Kidney epithelial cell (primary cell): Measurements from ENCODE around the gene SYNJ1. TPM values are rescaled to one million over a fixed set of nuclear protein-coding genes. Genes with fewer than 3 reads are reported as not detected.
A peak's percentile ranks its signal among the peaks of the same experiment; 100 is the strongest.
"Not testable (repeated sequence)": the region's sequence is repeated elsewhere in the genome, so short reads cannot be mapped to it uniquely, and the experiment has no call there.

Experiments used
- DNase-seq: peaks from one replicate; pipeline ENCODE4 v3.0.0-alpha.2; 2010; ENCODE audit warnings: low read depth
- H3K27me3 ChIP-seq: 2 replicates; pipeline ENCODE4 v1.6.0; 2011; ENCODE audit warnings: low read length; ENCODE audit not compliant: control insufficient read depth, insufficient read depth
- H3K36me3 ChIP-seq: 2 replicates; pipeline ENCODE4 v1.5.1; 2011; ENCODE audit warnings: low read length; ENCODE audit not compliant: control insufficient read depth, insufficient read depth
- H3K4me3 ChIP-seq: 2 replicates; pipeline ENCODE4 v1.5.1; 2011; ENCODE audit warnings: low read depth, mild to moderate bottlenecking, control low read depth, low read length
- total RNA-seq: library from RNA; depleted of rRNA; stranded (reverse); fragments of >200 nt; gene quantifications from 2 replicates; pipeline ENCODE4 v1.2.3, GENCODE V29; 2015
- TF ChIP-seq, protein P1 (sequence below): IDR thresholded peaks from 2 replicates; pipeline ENCODE4 v1.5.1; 2011; ENCODE audit warnings: mild to moderate bottlenecking, moderate library complexity, low read length, control low read depth, inconsistent platforms; ENCODE audit not compliant: insufficient read depth, poor library complexity, severe bottlenecking

The SYNJ1 gene
- total RNA-seq, 1 donor from 2014 or later: 3.5 TPM

- DNase-seq: no peak
- Histone ChIP-seq H3K36me3 (no peaks in the 10 kb centered on the region), H3K27me3 (no peaks in the 10 kb centered on the region), H3K4me3 (no peak overlapping the region)
- TF ChIP-seq, protein P1, sequence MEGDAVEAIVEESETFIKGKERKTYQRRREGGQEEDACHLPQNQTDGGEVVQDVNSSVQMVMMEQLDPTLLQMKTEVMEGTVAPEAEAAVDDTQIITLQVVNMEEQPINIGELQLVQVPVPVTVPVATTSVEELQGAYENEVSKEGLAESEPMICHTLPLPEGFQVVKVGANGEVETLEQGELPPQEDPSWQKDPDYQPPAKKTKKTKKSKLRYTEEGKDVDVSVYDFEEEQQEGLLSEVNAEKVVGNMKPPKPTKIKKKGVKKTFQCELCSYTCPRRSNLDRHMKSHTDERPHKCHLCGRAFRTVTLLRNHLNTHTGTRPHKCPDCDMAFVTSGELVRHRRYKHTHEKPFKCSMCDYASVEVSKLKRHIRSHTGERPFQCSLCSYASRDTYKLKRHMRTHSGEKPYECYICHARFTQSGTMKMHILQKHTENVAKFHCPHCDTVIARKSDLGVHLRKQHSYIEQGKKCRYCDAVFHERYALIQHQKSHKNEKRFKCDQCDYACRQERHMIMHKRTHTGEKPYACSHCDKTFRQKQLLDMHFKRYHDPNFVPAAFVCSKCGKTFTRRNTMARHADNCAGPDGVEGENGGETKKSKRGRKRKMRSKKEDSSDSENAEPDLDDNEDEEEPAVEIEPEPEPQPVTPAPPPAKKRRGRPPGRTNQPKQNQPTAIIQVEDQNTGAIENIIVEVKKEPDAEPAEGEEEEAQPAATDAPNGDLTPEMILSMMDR: no peak
Observed at GRCh38 chr21:32674038-32674437, 53.8 kb downstream of the SYNJ1 start.

- no peaks in the 10 kb centered on the region for H3K36me3 ChIP-seq
- no peaks in the 10 kb centered on the region for H3K27me3 ChIP-seq
- TF ChIP-seq, protein P1: no peak
- no peak for DNase-seq
- no peak overlapping the region for H3K4me3 ChIP-seq
Observed at GRCh38 chr21:32666258-32666657, 61.6 kb downstream of the SYNJ1 start.

DNA sequence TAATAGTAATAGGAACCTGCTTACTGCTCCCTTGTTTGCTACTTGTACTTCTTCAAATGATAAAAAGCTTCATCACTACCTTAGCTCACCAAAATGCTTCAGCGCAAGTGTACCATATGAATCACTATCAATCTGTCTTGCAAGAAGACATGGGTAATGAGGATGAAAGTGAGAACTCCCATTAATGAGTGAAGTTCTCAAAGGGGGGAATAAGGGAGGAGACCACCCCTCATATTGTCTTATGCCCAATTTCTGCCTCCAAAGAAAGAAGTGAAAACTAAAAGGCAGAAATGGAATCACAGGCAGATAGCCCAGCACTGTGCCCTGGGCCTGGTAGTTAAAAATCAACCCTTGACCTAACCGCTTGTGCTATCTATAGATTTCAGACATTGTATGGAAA is 63.7 kb downstream of the SYNJ1 start:
- H3K36me3 ChIP-seq, DNase-seq, H3K4me3 ChIP-seq, H3K27me3 ChIP-seq: not testable (repeated sequence)

DNA sequence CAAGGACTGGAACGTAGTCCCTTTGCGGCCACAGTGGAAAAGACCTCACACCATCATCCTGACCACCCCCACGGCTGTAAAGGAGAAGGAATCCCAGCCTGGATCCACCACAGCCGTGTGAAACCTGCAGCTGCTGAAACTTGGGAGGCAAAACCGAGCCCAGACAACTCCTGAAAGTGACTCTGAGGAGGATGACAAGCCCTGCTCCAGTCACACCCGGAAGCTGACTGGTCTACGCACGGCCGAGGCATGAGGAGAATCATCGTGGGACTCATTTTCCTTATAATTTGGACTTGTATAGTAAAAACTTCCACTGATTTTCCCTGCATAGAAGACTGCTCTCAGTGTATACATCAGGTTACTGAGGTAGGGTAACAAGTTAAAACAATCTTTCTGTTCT is 65.8 kb downstream of the SYNJ1 start:
- not testable (repeated sequence) for H3K27me3 ChIP-seq, H3K36me3 ChIP-seq, DNase-seq, H3K4me3 ChIP-seq

DNA sequence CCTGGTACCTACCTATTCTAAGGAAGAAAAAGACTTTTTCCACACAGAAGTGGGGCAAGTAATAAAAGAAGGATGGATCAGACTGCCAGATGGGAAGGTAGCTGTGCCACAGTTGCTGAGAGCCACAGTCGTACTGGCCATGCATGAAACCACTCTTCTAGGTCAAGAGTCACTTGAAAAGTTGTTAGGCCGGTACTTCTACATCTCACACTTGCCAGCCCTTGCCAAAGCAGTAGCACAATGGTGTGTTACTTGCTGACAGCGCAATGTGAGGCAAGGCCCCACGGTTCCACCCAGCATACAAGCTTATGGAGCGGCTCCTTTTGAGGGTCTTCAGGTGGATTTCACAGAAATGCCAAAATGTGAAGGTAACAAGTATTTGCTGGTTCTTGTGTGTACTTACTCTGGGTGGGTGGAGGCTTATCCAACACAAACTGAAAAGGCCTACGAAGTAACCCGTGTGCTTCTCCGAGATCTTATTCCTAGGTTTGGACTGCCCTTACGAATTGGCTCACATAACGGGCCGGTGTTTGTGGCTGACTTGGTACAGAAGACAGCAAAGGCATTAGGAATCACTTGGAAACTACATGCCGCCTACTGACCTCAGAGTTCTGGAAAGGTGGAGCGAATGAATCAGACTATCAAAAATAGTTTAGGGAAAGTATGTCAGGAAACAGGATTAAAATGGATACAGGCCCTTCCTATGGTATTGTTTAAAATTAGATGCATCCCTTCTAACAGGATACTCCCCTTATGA is 66.6 kb downstream of the SYNJ1 start:
- H3K27me3 ChIP-seq, DNase-seq, H3K36me3 ChIP-seq, H3K4me3 ChIP-seq: not testable (repeated sequence)

GRCh38 chr21:32658524-32658923 is 69.3 kb downstream of the SYNJ1 start:
- no peak for DNase-seq
- Histone ChIP-seq H3K27me3 (no peaks in the 10 kb centered on the region), H3K36me3 (no peaks in the 10 kb centered on the region), H3K4me3 (no peak overlapping the region)
- TF ChIP-seq, protein P1: no peak

GRCh38 chr21:32653326-32653901 is 74.4 kb downstream of the SYNJ1 start:
- TF ChIP-seq, protein P1: peak; percentile 75
- DNase-seq: no peak
- Histone ChIP-seq H3K36me3 (no peaks in the 10 kb centered on the region), H3K27me3 (no peaks in the 10 kb centered on the region), H3K4me3 (no peak overlapping the region)
